ENCODE measurements around the gene PKDREJ.

DNA sequence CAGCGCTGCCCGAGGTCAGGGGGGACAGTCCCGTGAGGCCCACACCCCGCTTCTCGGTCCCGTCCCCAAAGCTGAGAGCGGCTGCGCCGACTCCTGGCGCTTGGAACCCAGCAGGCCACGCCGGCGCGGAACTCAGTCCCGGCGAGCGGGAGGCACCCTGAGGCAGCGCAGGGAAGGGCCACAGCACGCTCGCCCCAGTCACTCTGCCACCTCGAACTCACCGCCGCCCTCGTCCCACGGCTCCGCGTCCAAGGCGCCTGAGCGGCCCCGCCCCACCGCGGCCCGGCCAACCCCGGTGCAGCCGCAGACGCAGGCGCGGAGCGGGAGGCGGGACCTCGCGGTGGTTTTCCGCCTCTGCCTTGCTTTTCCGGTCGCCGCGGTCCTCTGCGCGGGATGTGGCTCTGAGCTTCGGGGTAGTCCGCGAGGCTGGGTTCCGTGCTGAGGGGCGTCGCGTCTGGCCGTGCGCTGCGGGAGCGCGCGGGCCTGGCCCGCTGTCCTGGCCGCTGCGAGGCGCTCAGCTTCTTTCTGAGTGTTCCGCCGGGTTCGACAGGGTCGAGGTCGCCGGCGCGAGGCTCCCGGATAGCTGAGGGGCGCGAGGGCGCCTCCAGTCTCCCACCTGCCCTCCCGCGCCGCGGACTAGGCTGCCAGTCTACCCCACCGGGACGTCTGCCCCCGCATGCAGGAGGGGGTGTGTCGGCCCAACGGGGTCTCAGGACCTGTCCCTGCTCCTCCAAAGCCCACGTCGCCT, 12.9 kb downstream of the PKDREJ start, which contains the start of gene CDPF1:
- no peak for TF ChIP-seq EZH2 (IDR thresholded peaks at IDR 0.05; ENCODE audit: borderline replicate concordance, low read length)
- TF ChIP-seq, protein P1, sequence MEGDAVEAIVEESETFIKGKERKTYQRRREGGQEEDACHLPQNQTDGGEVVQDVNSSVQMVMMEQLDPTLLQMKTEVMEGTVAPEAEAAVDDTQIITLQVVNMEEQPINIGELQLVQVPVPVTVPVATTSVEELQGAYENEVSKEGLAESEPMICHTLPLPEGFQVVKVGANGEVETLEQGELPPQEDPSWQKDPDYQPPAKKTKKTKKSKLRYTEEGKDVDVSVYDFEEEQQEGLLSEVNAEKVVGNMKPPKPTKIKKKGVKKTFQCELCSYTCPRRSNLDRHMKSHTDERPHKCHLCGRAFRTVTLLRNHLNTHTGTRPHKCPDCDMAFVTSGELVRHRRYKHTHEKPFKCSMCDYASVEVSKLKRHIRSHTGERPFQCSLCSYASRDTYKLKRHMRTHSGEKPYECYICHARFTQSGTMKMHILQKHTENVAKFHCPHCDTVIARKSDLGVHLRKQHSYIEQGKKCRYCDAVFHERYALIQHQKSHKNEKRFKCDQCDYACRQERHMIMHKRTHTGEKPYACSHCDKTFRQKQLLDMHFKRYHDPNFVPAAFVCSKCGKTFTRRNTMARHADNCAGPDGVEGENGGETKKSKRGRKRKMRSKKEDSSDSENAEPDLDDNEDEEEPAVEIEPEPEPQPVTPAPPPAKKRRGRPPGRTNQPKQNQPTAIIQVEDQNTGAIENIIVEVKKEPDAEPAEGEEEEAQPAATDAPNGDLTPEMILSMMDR (IDR thresholded peaks at IDR 0.05; ENCODE audit: low read length): no peak

Measured in OCI-LY1 (cell line).